COLO668 (cell line): ENCODE data around the gene B3GAT1.
"Not testable (repeated sequence)": the region's sequence is repeated elsewhere in the genome, so short reads cannot be mapped to it uniquely, and the experiment has no call there.

Experiments
- DNase-seq: peaks from one replicate; lab custom pipeline; 2025; ENCODE audit not compliant: unreplicated experiment; lab: John Stamatoyannopoulos, UW

B3GAT1 gene

GRCh38 chr11:134358856-134359490 is 53.1 kb downstream of the B3GAT1 start:
- DNase-seq, result no peak

- no peak for DNase-seq
These were observed 53.7 kb downstream of the B3GAT1 start for GRCh38 chr11:134358165-134358855.

- no peak for DNase-seq
These were observed 54.5 kb downstream of the B3GAT1 start for GRCh38 chr11:134357545-134357839.

GRCh38 chr11:134356656-134357544 is 55.1 kb downstream of the B3GAT1 start:
- no peak for DNase-seq

- DNase-seq, result no peak
These were observed 56.4 kb downstream of the B3GAT1 start for GRCh38 chr11:134355656-134356055.

- DNase-seq, result no peak
These were observed 56.9 kb downstream of the B3GAT1 start for GRCh38 chr11:134355136-134355535.

- no peak for DNase-seq
These were observed 59.9 kb downstream of the B3GAT1 start for GRCh38 chr11:134352111-134352510.

- no peak for DNase-seq
These were observed 61.7 kb downstream of the B3GAT1 start for GRCh38 chr11:134350381-134350780.

GRCh38 chr11:134349802-134350355 is 62.2 kb downstream of the B3GAT1 start:
- DNase-seq, result no peak

GRCh38 chr11:134349109-134349801 is 62.8 kb downstream of the B3GAT1 start:
- DNase-seq, result no peak

- no peak for DNase-seq
These were observed 64.6 kb downstream of the B3GAT1 start for GRCh38 chr11:134347441-134347840.

- DNase-seq, result no peak
These were observed 65.1 kb downstream of the B3GAT1 start for GRCh38 chr11:134346976-134347350.

- DNase-seq, result no peak
These were observed 65.7 kb downstream of the B3GAT1 start for GRCh38 chr11:134346101-134346975.

- no peak for DNase-seq
These were observed 66.8 kb downstream of the B3GAT1 start for GRCh38 chr11:134345237-134345550.

GRCh38 chr11:134344497-134345236 is 67.4 kb downstream of the B3GAT1 start:
- DNase-seq, result not testable (repeated sequence)

- DNase-seq, result no peak
These were observed 68.4 kb downstream of the B3GAT1 start for GRCh38 chr11:134343646-134344045.

- DNase-seq, result no peak
These were observed 69.3 kb downstream of the B3GAT1 start for GRCh38 chr11:134342572-134343340.

GRCh38 chr11:134341805-134342571 is 70.1 kb downstream of the B3GAT1 start:
- DNase-seq, result no peak
